ENCODE results near the gene RNF14. TPM values are rescaled to one million over a fixed set of nuclear protein-coding genes. Genes with fewer than 3 reads are reported as not detected.
A peak's percentile ranks its signal among the peaks of the same experiment; 100 is the strongest.

The RNF14 gene
- total and polyA plus RNA-seq, 9 of the 15 experiments (the other 6 are each of a cell fraction or from before 2014, with no cell fraction given): 36.3 to 140 (median 75.1) TPM

DNA sequence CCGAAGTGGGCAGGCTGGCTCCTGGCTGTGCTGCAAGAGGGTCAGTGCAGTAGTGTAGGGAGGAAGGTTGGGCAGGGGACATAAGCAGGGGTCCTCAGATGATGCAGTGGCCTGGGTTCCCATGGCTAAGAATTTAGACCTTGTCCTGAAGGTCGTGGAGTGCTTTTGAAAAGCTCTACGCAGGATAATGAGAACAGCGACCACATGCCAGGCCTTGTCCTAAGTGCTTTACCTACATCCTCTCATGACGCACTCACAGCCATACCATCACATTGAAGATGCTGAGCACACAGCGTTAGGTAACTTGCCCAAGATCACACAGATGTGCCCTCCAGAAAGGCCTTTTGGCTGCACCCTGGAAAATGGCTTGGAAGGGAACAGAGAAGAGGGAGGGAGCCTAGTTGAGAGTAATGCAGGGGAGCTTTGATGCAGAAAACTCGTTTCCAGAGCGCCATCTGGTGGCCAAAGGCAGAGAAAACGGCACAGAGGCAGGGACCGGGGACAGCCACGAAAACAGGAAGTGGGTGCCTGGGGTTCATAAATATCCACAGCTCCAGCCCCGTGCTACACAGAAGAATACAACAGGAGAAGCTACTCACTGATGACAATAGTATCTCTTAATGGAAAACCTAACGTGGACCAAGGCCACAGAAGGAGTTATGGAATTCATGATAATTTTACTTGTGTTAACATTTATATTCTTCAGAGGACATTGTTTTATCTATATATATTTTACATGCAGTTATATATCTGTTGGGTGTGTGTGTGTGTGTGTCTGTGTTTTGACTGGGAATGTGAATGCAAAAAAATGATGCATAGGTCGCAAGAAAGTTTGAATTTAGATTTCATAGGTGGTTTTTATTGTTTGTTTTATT is 8.2 kb upstream of the RNF14 start (continued):
- TF ChIP-seq KDM5B (IDR thresholded peaks at IDR 0.05; ENCODE audit: insufficient replicate concordance, low read depth, low read length): no peak
- no peak for TF ChIP-seq POLR3G (IDR thresholded peaks at IDR 0.05; ENCODE audit: extremely low read depth, insufficient read length, insufficient replicate concordance)
- peak; percentile 80 for TF ChIP-seq GABPA (tag; conservative IDR thresholded peaks at IDR 0.05; ENCODE audit: low read depth)
- TF ChIP-seq, protein P1, sequence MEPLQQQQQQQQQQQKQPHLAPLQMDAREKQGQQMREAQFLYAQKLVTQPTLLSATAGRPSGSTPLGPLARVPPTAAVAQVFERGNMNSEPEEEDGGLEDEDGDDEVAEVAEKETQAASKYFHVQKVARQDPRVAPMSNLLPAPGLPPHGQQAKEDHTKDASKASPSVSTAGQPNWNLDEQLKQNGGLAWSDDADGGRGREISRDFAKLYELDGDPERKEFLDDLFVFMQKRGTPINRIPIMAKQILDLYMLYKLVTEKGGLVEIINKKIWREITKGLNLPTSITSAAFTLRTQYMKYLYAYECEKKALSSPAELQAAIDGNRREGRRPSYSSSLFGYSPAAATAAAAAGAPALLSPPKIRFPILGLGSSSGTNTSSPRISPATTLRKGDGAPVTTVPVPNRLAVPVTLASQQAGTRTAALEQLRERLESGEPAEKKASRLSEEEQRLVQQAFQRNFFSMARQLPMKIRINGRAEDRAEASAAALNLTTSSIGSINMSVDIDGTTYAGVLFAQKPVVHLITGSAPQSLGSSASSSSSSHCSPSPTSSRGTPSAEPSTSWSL (CRISPR knock-in tag; IDR thresholded peaks at IDR 0.05; ENCODE audit: borderline replicate concordance): no peak
- TF ChIP-seq CTBP1 (IDR thresholded peaks at IDR 0.05; ENCODE audit: borderline replicate concordance): peak; percentile 50; the same call in 1 of the 2 replicates
- 0 out of 2 replicates have a peak, but pooled peaks have one; percentile 24 for TF ChIP-seq ATF7 (IDR thresholded peaks at IDR 0.05)
- TF ChIP-seq POLR2AphosphoS2 (IDR thresholded peaks at IDR 0.05; ENCODE audit: low read length): no peak
- TF ChIP-seq CEBPB (tag; IDR thresholded peaks at IDR 0.05): no peak
- peak; percentile 29 for TF ChIP-seq PHF20 (IDR thresholded peaks at IDR 0.05; ENCODE audit: partially characterized antibody)
- no peak for TF ChIP-seq RBM25 (IDR thresholded peaks at IDR 0.05; ENCODE audit: low read depth, low read length, severe bottlenecking)
- TF ChIP-seq TBP (optimal IDR thresholded peaks at IDR 0.05; ENCODE audit: low read depth, low read length): peak; percentile 34
- no peak for TF ChIP-seq PHTF2 (CRISPR knock-in tag; IDR thresholded peaks at IDR 0.05)
- TF ChIP-seq NONO (IDR thresholded peaks at IDR 0.05; ENCODE audit: low read depth in 2 of 2, low read length in 1 of 2): no peak
- TF ChIP-seq ZBTB40 (IDR thresholded peaks at IDR 0.05): peak; percentile 49; the same call in 1 of the 2 replicates
- TF ChIP-seq ZBTB40 (CRISPR knock-in tag; IDR thresholded peaks at IDR 0.05): no peak
- TF ChIP-seq U2AF1 (optimal IDR thresholded peaks at IDR 0.05; ENCODE audit: low read depth, low read length): no peak
- TF ChIP-seq RBM39 (optimal IDR thresholded peaks at IDR 0.05; ENCODE audit: low read depth, low read length): peak; percentile 43
- no peak for TF ChIP-seq ZNF764 (CRISPR knock-in tag; IDR thresholded peaks at IDR 0.05; ENCODE audit: low read depth)

Measured in K562 (cell line).